A549 (cell line): Measurements from ENCODE around the gene EDN2.

Experiments
- EP300 ChIP-seq, 2 experiments: fragments of >200 bp; sonication (Bioruptor Twin); formaldehyde crosslinking; IDR thresholded peaks; 2 replicates in 1 of 2; 3 replicates in 1 of 2; pipeline ENCODE4 v1.6.1; 2016 to 2017
- FOXS1 ChIP-seq: fragments of 250-450 bp; sonication (Bioruptor Pico); IDR thresholded peaks from 2 replicates; pipeline ENCODE4 v1.5.0; 2020; ENCODE audit warnings: mild to moderate bottlenecking, moderate library complexity
- JUN ChIP-seq, 2 experiments: fragments of >200 bp; sonication (Bioruptor Twin); formaldehyde crosslinking; IDR thresholded peaks; 2 replicates in 1 of 2; 3 replicates in 1 of 2; pipeline ENCODE4 v1.6.1; 2016 to 2017
- KDM1A ChIP-seq: fragments of 200-600 bp; sonication (generic); IDR thresholded peaks from 2 replicates; pipeline ENCODE4 v1.6.1; 2016; ENCODE audit warnings: low read depth, mild to moderate bottlenecking
- MAFK ChIP-seq: fragments of 450-650 bp; IDR thresholded peaks from 2 replicates; pipeline ENCODE4 v1.6.1; 2014; ENCODE audit not compliant: partially characterized antibody
- PBX3 ChIP-seq: IDR thresholded peaks from 2 replicates; pipeline ENCODE4 v1.6.1; 2012
- RAD21 ChIP-seq, 2 experiments: fragments of >200 bp in 1 of 2; sonication (Bioruptor Twin) in 1 of 2; formaldehyde crosslinking in 1 of 2; IDR thresholded peaks in 1 of 2; conservative IDR thresholded peaks in 1 of 2; 2 replicates in 1 of 2; 3 replicates in 1 of 2; pipeline ENCODE4 v1.6.1; 2012 to 2018; ENCODE audit warnings: inconsistent platforms in 1 of 2
- RFX5 ChIP-seq: fragments of 450-650 bp; IDR thresholded peaks from 2 replicates; pipeline ENCODE4 v1.7.1; 2014; ENCODE audit warnings: antibody characterized with exemption, mild to moderate bottlenecking, moderate library complexity
- TFCP2L1 ChIP-seq: fragments of 250-450 bp; sonication (Bioruptor Pico); IDR thresholded peaks from 2 replicates; pipeline ENCODE4 v1.5.0; 2021; ENCODE audit warnings: mild to moderate bottlenecking
- TF ChIP-seq, protein P1 (sequence below): fragments of >200 bp; sonication (Bioruptor Twin); formaldehyde crosslinking; IDR thresholded peaks from 3 replicates; pipeline ENCODE4 v1.5.1; 2016

GRCh38 chr1:41500378-41500777, 15.9 kb upstream of the EDN2 start:
- TF ChIP-seq TFCP2L1 (CRISPR knock-in tag) (no peak), PBX3 (no peak), RAD21 (conservative IDR thresholded peaks at IDR 0.05 in 1 of 2, IDR thresholded peaks at IDR 0.05 in 1 of 2) (no peak), RFX5 (no peak), KDM1A (no peak), MAFK (no peak), FOXS1 (CRISPR knock-in tag) (no peak), EP300 (IDR thresholded peaks at IDR 0.05) (no peak), JUN (IDR thresholded peaks at IDR 0.05) (no peak)
- TF ChIP-seq, protein P1, sequence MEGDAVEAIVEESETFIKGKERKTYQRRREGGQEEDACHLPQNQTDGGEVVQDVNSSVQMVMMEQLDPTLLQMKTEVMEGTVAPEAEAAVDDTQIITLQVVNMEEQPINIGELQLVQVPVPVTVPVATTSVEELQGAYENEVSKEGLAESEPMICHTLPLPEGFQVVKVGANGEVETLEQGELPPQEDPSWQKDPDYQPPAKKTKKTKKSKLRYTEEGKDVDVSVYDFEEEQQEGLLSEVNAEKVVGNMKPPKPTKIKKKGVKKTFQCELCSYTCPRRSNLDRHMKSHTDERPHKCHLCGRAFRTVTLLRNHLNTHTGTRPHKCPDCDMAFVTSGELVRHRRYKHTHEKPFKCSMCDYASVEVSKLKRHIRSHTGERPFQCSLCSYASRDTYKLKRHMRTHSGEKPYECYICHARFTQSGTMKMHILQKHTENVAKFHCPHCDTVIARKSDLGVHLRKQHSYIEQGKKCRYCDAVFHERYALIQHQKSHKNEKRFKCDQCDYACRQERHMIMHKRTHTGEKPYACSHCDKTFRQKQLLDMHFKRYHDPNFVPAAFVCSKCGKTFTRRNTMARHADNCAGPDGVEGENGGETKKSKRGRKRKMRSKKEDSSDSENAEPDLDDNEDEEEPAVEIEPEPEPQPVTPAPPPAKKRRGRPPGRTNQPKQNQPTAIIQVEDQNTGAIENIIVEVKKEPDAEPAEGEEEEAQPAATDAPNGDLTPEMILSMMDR = no peak
